Measurements from ENCODE around the gene PARD3.

Gene PARD3

GRCh38 chr10:34585422-34586112 lies 229.5 kb downstream of the PARD3 start:
- Histone ChIP-seq H3K27me3 (ENCODE audit: insufficient read depth, low read depth, severe bottlenecking) (no peaks in the 10 kb centered on the region), H3K4me3 (ENCODE audit: low read depth, low read length) (no peak overlapping the region), H3K9me3 (ENCODE audit: severe bottlenecking) (no peaks in the 10 kb centered on the region), H3K36me3 (no peaks in the 10 kb centered on the region), H3K27ac (no peak overlapping the region)
- TF ChIP-seq CTCF (IDR thresholded peaks at IDR 0.05; ENCODE audit: low read depth, low read length) = no peak
- DNase-seq = no peak

GRCh38 chr10:34584164-34584563 lies 230.9 kb downstream of the PARD3 start:
- no peaks in the 10 kb centered on the region for H3K36me3 ChIP-seq
- no peak for TF ChIP-seq CTCF (IDR thresholded peaks at IDR 0.05; ENCODE audit: low read depth, low read length)
- no peak overlapping the region for H3K27ac ChIP-seq
- H3K27me3 ChIP-seq (ENCODE audit: insufficient read depth, low read depth, severe bottlenecking) = no peaks in the 10 kb centered on the region
- no peak for DNase-seq
- H3K9me3 ChIP-seq (ENCODE audit: severe bottlenecking) = no peaks in the 10 kb centered on the region
- H3K4me3 ChIP-seq (ENCODE audit: low read depth, low read length) = no peak overlapping the region

- no peak for DNase-seq
- H3K9me3 ChIP-seq (ENCODE audit: severe bottlenecking) = no peaks in the 10 kb centered on the region
- no peak for TF ChIP-seq CTCF (IDR thresholded peaks at IDR 0.05; ENCODE audit: low read depth, low read length)
Observed at GRCh38 chr10:34581801-34582532, 233.1 kb downstream of the PARD3 start.

GRCh38 chr10:34580643-34581042 lies 234.5 kb downstream of the PARD3 start:
- Histone ChIP-seq H3K36me3 (no peaks in the 10 kb centered on the region), H3K27ac (no peak overlapping the region), H3K27me3 (ENCODE audit: insufficient read depth, low read depth, severe bottlenecking) (no peaks in the 10 kb centered on the region), H3K9me3 (ENCODE audit: severe bottlenecking) (no peaks in the 10 kb centered on the region), H3K4me3 (ENCODE audit: low read depth, low read length) (no peak overlapping the region)
- no peak for DNase-seq
- no peak for TF ChIP-seq CTCF (IDR thresholded peaks at IDR 0.05; ENCODE audit: low read depth, low read length)

More at GRCh38 chr10:34581801-34582532, 233.1 kb downstream of the PARD3 start:
- Histone ChIP-seq H3K27ac (no peak overlapping the region), H3K4me3 (ENCODE audit: low read depth, low read length) (no peak overlapping the region), H3K27me3 (ENCODE audit: insufficient read depth, low read depth, severe bottlenecking) (no peaks in the 10 kb centered on the region), H3K36me3 (no peaks in the 10 kb centered on the region)

GRCh38 chr10:34580214-34580613 lies 234.9 kb downstream of the PARD3 start:
- Histone ChIP-seq H3K27me3 (ENCODE audit: insufficient read depth, low read depth, severe bottlenecking) (no peaks in the 10 kb centered on the region), H3K9me3 (ENCODE audit: severe bottlenecking) (no peaks in the 10 kb centered on the region), H3K36me3 (no peaks in the 10 kb centered on the region), H3K4me3 (ENCODE audit: low read depth, low read length) (no peak overlapping the region), H3K27ac (no peak overlapping the region)
- no peak for DNase-seq
- no peak for TF ChIP-seq CTCF (IDR thresholded peaks at IDR 0.05; ENCODE audit: low read depth, low read length)

Measured in WERI-Rb-1 (cell line).